ENCODE results near the gene PIP5K1B.

- TF ChIP-seq CTCF (IDR thresholded peaks at IDR 0.05; ENCODE audit: borderline replicate concordance, extremely low read depth, low read length, poor library complexity, severe bottlenecking): no peak
- no peak for TF ChIP-seq EZH2 (IDR thresholded peaks at IDR 0.05; ENCODE audit: borderline replicate concordance, low read depth, low read length, severe bottlenecking)
Measured at GRCh38 chr9:68704498-68704813, 584 bp upstream of the PIP5K1B start.
